ENCODE results near the gene ADAM19.

DNA sequence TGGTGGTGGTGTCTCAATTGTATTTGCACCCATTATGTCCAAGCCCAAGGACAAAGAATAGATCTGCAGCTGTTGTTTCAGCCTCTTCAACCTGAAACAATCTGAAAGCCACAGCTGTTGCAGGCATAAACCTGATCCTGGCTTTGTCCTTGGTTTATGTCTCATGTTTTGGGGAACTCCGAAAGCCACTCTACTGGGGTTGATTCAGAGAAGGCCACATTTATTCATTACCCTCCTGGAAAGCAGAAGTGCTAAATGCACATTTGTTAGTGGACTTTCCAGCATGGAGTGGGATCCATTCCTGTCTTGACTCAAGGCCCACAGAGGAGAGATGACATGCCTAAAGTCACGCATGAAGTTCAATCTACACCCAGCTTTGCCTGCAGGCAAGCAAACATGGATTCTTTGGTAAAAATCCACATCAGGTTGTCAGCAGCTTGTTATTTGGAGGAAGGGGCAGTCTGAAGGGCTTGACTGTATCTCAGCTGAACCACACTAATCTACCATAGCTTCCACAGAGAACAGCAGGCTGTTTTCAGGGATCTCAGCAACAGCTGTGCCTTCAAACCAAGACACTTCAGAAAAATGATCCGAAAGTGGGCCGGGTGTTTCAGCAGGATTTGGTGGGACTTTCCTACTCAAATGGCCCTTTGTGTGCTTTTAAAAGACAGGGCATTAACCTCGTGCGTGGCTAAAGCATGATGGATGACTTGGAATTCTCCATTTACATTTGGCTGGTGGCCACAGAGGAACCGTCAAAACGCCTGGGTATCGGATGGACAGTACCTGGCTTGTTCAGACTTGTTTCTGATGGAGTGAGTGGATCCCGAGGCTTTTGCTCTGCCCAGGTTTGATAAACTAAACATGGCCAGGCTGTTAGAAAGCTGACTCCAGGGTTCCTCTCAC lies 36.2 kb upstream of the ADAM19 start:
- TF ChIP-seq POLR2AphosphoS5 (IDR thresholded peaks at IDR 0.05; ENCODE audit: low read depth, low read length) (no peak), SIN3A (IDR thresholded peaks at IDR 0.05; ENCODE audit: borderline replicate concordance, insufficient read depth, low read depth, low read length) (no peak)
- TF ChIP-seq, protein P1, sequence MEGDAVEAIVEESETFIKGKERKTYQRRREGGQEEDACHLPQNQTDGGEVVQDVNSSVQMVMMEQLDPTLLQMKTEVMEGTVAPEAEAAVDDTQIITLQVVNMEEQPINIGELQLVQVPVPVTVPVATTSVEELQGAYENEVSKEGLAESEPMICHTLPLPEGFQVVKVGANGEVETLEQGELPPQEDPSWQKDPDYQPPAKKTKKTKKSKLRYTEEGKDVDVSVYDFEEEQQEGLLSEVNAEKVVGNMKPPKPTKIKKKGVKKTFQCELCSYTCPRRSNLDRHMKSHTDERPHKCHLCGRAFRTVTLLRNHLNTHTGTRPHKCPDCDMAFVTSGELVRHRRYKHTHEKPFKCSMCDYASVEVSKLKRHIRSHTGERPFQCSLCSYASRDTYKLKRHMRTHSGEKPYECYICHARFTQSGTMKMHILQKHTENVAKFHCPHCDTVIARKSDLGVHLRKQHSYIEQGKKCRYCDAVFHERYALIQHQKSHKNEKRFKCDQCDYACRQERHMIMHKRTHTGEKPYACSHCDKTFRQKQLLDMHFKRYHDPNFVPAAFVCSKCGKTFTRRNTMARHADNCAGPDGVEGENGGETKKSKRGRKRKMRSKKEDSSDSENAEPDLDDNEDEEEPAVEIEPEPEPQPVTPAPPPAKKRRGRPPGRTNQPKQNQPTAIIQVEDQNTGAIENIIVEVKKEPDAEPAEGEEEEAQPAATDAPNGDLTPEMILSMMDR (IDR thresholded peaks at IDR 0.05), result no peak
- TF ChIP-seq, protein P2, sequence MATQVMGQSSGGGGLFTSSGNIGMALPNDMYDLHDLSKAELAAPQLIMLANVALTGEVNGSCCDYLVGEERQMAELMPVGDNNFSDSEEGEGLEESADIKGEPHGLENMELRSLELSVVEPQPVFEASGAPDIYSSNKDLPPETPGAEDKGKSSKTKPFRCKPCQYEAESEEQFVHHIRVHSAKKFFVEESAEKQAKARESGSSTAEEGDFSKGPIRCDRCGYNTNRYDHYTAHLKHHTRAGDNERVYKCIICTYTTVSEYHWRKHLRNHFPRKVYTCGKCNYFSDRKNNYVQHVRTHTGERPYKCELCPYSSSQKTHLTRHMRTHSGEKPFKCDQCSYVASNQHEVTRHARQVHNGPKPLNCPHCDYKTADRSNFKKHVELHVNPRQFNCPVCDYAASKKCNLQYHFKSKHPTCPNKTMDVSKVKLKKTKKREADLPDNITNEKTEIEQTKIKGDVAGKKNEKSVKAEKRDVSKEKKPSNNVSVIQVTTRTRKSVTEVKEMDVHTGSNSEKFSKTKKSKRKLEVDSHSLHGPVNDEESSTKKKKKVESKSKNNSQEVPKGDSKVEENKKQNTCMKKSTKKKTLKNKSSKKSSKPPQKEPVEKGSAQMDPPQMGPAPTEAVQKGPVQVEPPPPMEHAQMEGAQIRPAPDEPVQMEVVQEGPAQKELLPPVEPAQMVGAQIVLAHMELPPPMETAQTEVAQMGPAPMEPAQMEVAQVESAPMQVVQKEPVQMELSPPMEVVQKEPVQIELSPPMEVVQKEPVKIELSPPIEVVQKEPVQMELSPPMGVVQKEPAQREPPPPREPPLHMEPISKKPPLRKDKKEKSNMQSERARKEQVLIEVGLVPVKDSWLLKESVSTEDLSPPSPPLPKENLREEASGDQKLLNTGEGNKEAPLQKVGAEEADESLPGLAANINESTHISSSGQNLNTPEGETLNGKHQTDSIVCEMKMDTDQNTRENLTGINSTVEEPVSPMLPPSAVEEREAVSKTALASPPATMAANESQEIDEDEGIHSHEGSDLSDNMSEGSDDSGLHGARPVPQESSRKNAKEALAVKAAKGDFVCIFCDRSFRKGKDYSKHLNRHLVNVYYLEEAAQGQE (IDR thresholded peaks at IDR 0.05; ENCODE audit: insufficient read depth in 1 of 2, low read depth in 2 of 2, low read length in 1 of 2), result no peak

All from Panc1 (cell line).